ENCODE results near the gene KCNK3.

The KCNK3 gene

DNA sequence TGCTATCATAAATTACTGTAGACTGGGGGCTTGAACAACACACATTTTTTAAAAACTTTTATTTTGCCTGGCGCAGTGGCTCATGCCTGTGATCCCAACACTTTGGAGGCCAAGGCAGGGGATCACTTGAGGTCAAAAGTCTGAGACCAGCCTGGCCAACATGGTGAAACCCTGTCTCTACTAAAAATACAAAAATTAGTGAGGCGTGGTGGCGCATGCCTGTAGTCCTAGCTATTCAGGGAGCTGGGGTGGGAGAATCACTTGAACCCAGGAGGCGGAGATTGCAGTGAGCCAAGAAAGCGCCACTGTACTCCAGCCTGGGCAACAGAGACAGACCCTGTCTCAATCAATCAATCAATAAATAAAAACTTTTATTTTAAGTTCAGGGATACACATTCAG is 9.1 kb downstream of the KCNK3 start:
- no peak for DNase-seq (ENCODE audit: low spot score)
- TF ChIP-seq, protein P1, sequence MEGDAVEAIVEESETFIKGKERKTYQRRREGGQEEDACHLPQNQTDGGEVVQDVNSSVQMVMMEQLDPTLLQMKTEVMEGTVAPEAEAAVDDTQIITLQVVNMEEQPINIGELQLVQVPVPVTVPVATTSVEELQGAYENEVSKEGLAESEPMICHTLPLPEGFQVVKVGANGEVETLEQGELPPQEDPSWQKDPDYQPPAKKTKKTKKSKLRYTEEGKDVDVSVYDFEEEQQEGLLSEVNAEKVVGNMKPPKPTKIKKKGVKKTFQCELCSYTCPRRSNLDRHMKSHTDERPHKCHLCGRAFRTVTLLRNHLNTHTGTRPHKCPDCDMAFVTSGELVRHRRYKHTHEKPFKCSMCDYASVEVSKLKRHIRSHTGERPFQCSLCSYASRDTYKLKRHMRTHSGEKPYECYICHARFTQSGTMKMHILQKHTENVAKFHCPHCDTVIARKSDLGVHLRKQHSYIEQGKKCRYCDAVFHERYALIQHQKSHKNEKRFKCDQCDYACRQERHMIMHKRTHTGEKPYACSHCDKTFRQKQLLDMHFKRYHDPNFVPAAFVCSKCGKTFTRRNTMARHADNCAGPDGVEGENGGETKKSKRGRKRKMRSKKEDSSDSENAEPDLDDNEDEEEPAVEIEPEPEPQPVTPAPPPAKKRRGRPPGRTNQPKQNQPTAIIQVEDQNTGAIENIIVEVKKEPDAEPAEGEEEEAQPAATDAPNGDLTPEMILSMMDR (IDR thresholded peaks at IDR 0.05; ENCODE audit: borderline replicate concordance, control extremely low read depth, extremely low read depth, insufficient read depth, missing control alignments), result no peak
- in situ Hi-C loops (cut with MboI; ENCODE audit: low sequenced_read_pairs, unreplicated experiment), result no loop called here

DNA sequence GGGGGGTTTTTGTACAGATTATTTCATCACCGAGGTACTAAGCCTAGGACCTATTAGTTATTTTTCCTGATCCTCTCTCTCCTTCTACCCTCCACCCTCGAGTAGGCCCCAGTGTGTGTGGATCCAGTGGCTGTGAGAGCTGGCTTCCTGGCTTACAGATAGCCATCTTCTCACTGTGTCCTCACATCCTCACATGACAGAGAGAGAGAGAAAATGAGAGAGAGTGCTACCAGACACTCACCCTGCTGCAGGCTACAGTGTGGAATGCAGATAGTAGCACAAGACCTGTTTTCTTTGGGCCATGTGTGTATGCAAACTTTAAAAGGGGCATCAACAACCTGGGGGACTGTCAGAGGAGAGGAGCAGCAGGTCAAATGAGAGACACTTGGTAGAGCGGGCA is 9.5 kb downstream of the KCNK3 start:
- no peak for DNase-seq (ENCODE audit: low spot score)
- in situ Hi-C loops (cut with MboI; ENCODE audit: low sequenced_read_pairs, unreplicated experiment), result no loop called here
- TF ChIP-seq, protein P1 (IDR thresholded peaks at IDR 0.05; ENCODE audit: borderline replicate concordance, control extremely low read depth, extremely low read depth, insufficient read depth, missing control alignments), result no peak

DNA sequence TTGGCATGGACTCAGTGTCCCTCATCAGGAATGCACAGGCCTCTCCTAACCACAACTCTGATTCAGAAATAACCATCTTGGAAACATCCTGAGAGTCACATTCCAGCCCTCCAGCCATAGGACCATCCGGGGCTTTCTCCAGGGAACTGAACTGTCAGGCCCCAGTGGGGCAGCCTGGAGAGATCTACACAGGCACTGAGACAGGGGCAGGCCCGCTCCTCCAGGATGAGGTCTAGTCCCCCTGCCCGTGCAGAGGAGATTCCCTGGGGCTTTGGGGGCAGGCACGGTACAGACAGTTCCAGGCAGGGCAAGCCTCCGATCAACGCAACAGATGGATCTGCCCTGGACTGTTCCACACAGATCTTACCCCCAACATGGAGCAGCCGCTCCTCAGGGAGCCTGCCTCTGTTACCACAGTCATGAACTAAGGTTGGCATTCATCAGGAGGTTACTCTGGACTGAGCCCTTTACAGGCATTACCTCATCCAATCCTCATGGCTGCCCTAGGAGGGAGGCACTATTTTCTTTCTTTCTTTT is 12.0 kb downstream of the KCNK3 start:
- TF ChIP-seq, protein P1 (IDR thresholded peaks at IDR 0.05; ENCODE audit: borderline replicate concordance, control extremely low read depth, extremely low read depth, insufficient read depth, missing control alignments), result no peak
- DNase-seq (ENCODE audit: low spot score), result no peak
- in situ Hi-C loops (cut with MboI; ENCODE audit: low sequenced_read_pairs, unreplicated experiment), result no loop called here

DNA sequence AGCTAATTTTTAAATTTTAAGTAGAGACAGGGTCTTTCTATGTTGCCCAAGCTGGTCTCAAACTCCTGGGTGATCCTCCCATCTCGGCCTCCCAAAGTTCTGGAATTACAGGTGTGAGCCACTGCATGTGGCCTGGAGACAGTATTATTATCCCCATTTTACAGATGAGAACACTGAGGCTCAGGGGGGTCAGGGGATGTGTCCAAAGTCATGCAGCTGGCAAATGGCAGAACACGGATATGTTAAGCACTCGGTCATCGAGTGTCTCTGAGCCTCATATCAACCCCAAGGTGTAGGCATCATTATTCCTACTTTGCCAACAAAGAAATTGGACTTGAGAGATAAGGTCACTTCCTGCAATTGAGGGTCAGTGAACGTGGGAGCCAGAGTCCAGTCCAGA is 12.6 kb downstream of the KCNK3 start:
- DNase-seq (ENCODE audit: low spot score), result no peak
- in situ Hi-C loops (cut with MboI; ENCODE audit: low sequenced_read_pairs, unreplicated experiment), result no loop called here
- TF ChIP-seq, protein P1 (IDR thresholded peaks at IDR 0.05; ENCODE audit: borderline replicate concordance, control extremely low read depth, extremely low read depth, insufficient read depth, missing control alignments), result no peak

DNA sequence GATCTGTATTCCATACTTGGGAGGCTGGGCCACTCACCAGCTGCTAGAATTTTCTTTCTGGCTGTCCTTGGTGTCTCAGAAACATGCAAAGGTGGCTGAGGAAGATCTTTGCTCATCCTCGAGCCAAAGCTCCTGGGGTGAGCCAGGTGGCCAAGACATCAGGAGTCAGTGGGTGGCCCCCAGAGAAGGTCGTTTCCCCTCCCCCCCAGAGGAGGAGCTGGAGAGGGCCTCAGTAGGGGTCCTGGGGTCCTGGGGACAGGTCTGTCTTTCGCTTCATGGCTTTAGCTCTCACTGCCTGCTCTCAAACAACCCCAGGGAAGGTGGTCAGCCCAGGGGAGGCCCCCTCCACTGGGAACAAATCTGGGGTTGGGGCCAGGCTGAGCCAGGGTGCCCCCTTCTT is 13.6 kb downstream of the KCNK3 start:
- DNase-seq (ENCODE audit: low spot score), result no peak
- in situ Hi-C loops (cut with MboI; ENCODE audit: low sequenced_read_pairs, unreplicated experiment), result no loop called here
- TF ChIP-seq, protein P1 (IDR thresholded peaks at IDR 0.05; ENCODE audit: borderline replicate concordance, control extremely low read depth, extremely low read depth, insufficient read depth, missing control alignments), result no peak

DNA sequence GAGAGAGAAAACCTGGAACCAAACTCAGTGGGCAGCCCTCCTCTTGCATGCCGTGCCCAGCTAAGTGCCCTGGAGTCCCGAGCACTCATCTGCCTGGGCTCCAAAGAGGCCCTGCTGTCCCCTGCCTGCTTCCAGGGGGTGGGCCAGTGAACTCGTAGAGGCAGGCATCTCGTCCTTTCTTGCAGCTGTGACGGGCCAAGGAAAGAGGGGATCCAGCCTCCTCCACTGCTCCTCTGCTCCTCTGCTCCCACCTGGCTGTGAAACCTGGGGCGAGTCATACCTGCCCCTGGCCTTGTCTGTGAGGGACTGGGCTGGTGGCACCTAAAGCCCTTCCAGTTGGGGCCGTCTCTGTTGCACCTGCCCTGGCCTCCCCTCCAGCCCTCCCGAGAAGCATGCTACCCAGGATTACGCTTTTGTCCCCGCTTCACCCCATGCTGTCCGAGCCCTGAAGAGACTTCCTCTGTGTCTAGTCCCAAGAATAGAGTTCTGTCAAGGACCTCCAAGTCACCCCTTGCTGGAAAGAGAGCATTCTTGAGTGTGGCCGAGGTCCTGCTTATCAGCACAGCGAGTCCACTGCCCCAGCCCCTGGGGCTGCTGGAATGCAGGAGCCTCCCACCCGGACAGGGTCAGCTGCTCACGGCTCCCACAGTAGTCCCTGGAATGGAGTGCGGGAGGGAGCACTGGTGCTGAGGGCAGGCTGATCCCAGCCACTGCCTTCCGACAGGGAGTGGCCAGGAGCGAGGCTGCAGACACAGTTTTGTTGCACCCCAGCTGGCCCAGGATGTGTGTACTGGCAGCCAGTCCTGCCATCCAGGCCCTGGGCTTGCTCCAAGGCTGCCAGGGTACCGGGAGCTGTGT is 14.3 kb downstream of the KCNK3 start:
- in situ Hi-C loops (cut with MboI; ENCODE audit: low sequenced_read_pairs, unreplicated experiment), result no loop called here
- DNase-seq (ENCODE audit: low spot score), result no peak
- TF ChIP-seq, protein P1 (IDR thresholded peaks at IDR 0.05; ENCODE audit: borderline replicate concordance, control extremely low read depth, extremely low read depth, insufficient read depth, missing control alignments), result no peak
